GM18873 (cell line): Measurements from ENCODE around the gene ABHD17B.
"Not testable (repeated sequence)": the region's sequence is repeated elsewhere in the genome, so short reads cannot be mapped to it uniquely, and the experiment has no call there.

ENCODE experiments used
- ATAC-seq: cut with Tn5 transposase; IDR thresholded peaks from one replicate; pipeline ENCODE4 v1.9.1; 2021; ENCODE audit warnings: mild to moderate bottlenecking, moderate library complexity, moderate number of reproducible peaks; ENCODE audit not compliant: unreplicated experiment, low FRiP score

ABHD17B gene

GRCh38 chr9:71916834-71917534 lies 6.0 kb upstream of the ABHD17B start:
- peak; percentile 61 for ATAC-seq

GRCh38 chr9:71915495-71915894 lies 4.5 kb upstream of the ABHD17B start:
- no peak for ATAC-seq

GRCh38 chr9:71911908-71912335 lies 929 bp upstream of the ABHD17B start:
- ATAC-seq = no peak

- ATAC-seq = peak; percentile 22
Measured at GRCh38 chr9:71910650-71911060, 338 bp downstream of the ABHD17B start.

GRCh38 chr9:71909887-71910649 lies 925 bp downstream of the ABHD17B start:
- ATAC-seq = no peak

GRCh38 chr9:71908825-71909224 lies 2.2 kb downstream of the ABHD17B start:
- ATAC-seq = no peak

GRCh38 chr9:71904076-71904475 lies 6.9 kb downstream of the ABHD17B start:
- ATAC-seq = no peak

- ATAC-seq = no peak
Measured at GRCh38 chr9:71901695-71902597, 9.0 kb downstream of the ABHD17B start.

- not testable (repeated sequence) for ATAC-seq
Measured at GRCh38 chr9:71898756-71899155, 12.2 kb downstream of the ABHD17B start.

GRCh38 chr9:71897577-71897976 lies 13.4 kb downstream of the ABHD17B start:
- peak; percentile 75 for ATAC-seq

- no peak for ATAC-seq
Measured at GRCh38 chr9:71896761-71897160, 14.2 kb downstream of the ABHD17B start.

- no peak for ATAC-seq
Measured at GRCh38 chr9:71895955-71896354, 15.0 kb downstream of the ABHD17B start.

GRCh38 chr9:71895117-71895516 lies 15.9 kb downstream of the ABHD17B start:
- peak; percentile 55 for ATAC-seq

GRCh38 chr9:71891557-71892189 lies 19.3 kb downstream of the ABHD17B start:
- ATAC-seq = no peak

- no peak for ATAC-seq
Measured at GRCh38 chr9:71890042-71890679, 20.8 kb downstream of the ABHD17B start.

- ATAC-seq = no peak
Measured at GRCh38 chr9:71887362-71887761, 23.6 kb downstream of the ABHD17B start.

- no peak for ATAC-seq
Measured at GRCh38 chr9:71886541-71886940, 24.5 kb downstream of the ABHD17B start.

- ATAC-seq = no peak
Measured at GRCh38 chr9:71886015-71886414, 25.0 kb downstream of the ABHD17B start.

- no peak for ATAC-seq
Measured at GRCh38 chr9:71885467-71885866, 25.5 kb downstream of the ABHD17B start.

GRCh38 chr9:71884005-71884404 lies 27.0 kb downstream of the ABHD17B start:
- no peak for ATAC-seq
